Measurements from ENCODE around the gene CIAO1. TPM values are rescaled to one million over a fixed set of nuclear protein-coding genes. Genes with fewer than 3 reads are reported as not detected.

The CIAO1 gene
- polyA plus RNA-seq, 2 donors = 25.3 to 38.7 TPM

DNA sequence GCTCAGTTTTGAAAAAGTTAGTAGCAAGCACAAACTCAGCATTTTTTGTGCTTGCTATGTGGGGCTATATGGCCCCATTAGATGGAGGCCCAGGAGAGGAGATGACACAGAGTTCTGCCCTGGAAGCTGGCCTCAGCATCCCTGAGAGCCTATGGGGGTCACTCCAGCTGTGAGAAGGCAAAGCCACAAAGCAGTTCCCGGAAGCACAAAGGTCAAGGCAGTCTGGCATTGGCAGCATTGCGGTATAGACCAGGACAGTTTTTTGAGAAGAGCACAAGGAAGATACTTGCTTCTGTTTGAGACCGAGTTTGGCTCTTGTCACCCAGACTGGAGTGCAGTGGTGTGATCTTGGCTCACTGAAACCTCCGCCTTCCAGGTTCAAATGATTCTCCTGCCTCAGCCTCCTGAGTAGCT, 51.6 kb downstream of the CIAO1 start:
- 79 to 94% methylated on average over 4 of the region's 4 CpGs for WGBS, 2 donors
- no peaks in the 10 kb centered on the region for H3K27me3 ChIP-seq (ENCODE audit: control insufficient read depth in 1 of 2, insufficient read depth in 2 of 2, low read length in 2 of 2)
- H3K27ac ChIP-seq (ENCODE audit: low read depth in 2 of 2, low read length in 1 of 2) = no peak overlapping the region
- H3K9me3 ChIP-seq (ENCODE audit: control insufficient read depth in 2 of 2, insufficient read depth in 1 of 2, low read depth in 1 of 2, low read length in 1 of 2) = no peaks in the 10 kb centered on the region
- H3K4me3 ChIP-seq (ENCODE audit: low read depth in 1 of 2, low read length in 2 of 2) = no peak overlapping the region
- H3K36me3 ChIP-seq (ENCODE audit: control insufficient read depth in 2 of 2, insufficient read depth in 2 of 2, low read length in 1 of 2) = no peaks in the 10 kb centered on the region
- H3K4me1 ChIP-seq (ENCODE audit: control insufficient read depth in 2 of 2, insufficient read depth in 2 of 2, low read length in 1 of 2) = peaks cover 0 to 2% of the 10 kb centered on the region in 2 donors

DNA sequence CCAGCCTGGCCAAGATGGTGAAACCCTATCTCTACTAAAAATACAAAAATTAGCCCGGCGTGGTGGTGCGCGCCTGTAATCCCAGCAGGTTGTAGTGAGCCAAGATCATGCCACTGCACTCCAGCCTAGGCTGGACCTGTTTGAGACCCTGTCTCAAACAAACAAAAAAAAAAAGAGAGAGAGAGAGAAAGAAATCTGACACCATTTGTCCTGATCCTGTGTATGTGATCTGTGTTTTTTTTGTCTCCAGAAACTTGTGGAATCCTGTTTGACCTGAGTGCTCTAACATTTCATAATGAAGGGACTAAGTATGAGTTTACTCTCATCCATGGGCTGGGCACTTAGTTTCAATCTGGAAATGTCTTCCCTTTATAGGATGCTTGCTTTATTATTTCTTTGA, 52.7 kb downstream of the CIAO1 start:
- 87 to 96% methylated on average over 4 of the region's 4 CpGs for WGBS, 2 donors
- Histone ChIP-seq H3K36me3 (ENCODE audit: control insufficient read depth in 2 of 2, insufficient read depth in 2 of 2, low read length in 1 of 2) (no peaks in the 10 kb centered on the region), H3K27me3 (ENCODE audit: control insufficient read depth in 1 of 2, insufficient read depth in 2 of 2, low read length in 2 of 2) (no peaks in the 10 kb centered on the region), H3K4me1 (ENCODE audit: control insufficient read depth in 2 of 2, insufficient read depth in 2 of 2, low read length in 1 of 2) (peaks cover 0 to 2% of the 10 kb centered on the region in 2 donors), H3K27ac (ENCODE audit: low read depth in 2 of 2, low read length in 1 of 2) (no peak overlapping the region), H3K9me3 (ENCODE audit: control insufficient read depth in 2 of 2, insufficient read depth in 1 of 2, low read depth in 1 of 2, low read length in 1 of 2) (no peaks in the 10 kb centered on the region), H3K4me3 (ENCODE audit: low read depth in 1 of 2, low read length in 2 of 2) (no peak overlapping the region)

DNA sequence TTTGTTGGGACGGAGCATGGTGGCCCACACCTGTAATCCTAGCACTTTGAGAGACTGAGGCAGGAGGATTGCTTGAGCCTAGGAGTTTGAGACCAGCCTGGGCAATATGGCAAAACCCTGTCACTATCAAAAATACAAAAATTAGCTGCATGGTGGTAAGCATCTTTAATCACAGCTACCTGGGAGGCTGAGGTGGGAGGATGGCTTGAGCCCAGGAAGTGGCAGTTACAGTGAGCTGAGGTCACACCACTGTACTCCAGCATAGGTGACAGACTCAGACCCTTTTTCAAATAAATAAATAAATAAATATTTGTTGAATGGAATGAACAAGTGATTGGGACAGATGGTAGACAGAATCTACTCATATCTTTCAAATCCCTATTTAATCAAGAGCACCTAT, 53.4 kb downstream of the CIAO1 start:
- H3K9me3 ChIP-seq (ENCODE audit: control insufficient read depth in 2 of 2, insufficient read depth in 1 of 2, low read depth in 1 of 2, low read length in 1 of 2) = no peaks in the 10 kb centered on the region
- H3K36me3 ChIP-seq (ENCODE audit: control insufficient read depth in 2 of 2, insufficient read depth in 2 of 2, low read length in 1 of 2) = no peaks in the 10 kb centered on the region
- no peak overlapping the region for H3K27ac ChIP-seq (ENCODE audit: low read depth in 2 of 2, low read length in 1 of 2)
- no peak overlapping the region for H3K4me3 ChIP-seq (ENCODE audit: low read depth in 1 of 2, low read length in 2 of 2)
- 88 to 93% methylated on average over 1 of the region's 1 CpG for WGBS, 2 donors
- H3K27me3 ChIP-seq (ENCODE audit: control insufficient read depth in 1 of 2, insufficient read depth in 2 of 2, low read length in 2 of 2) = no peaks in the 10 kb centered on the region
- peaks cover 0 to 2% of the 10 kb centered on the region in 2 donors for H3K4me1 ChIP-seq (ENCODE audit: control insufficient read depth in 2 of 2, insufficient read depth in 2 of 2, low read length in 1 of 2)

DNA sequence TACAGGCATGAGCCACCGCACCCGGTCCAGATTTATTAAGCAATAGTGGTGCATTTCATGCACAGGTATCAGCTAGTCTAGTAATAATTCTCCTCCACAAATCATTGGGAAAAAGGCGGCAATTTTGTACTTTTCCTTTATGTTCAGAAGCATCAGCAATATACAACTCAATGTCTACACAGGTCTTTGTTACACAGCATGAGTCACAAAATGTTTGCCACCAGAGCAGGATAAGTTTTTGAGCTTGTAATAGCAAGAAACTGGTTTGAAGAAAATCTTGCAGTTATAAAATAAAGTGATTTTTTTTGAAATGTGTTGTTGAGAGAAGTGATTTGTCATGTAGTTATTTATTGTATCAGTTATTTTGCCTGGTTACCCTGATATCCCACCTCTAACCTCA, 54.3 kb downstream of the CIAO1 start:
- no peaks in the 10 kb centered on the region for H3K9me3 ChIP-seq (ENCODE audit: control insufficient read depth in 2 of 2, insufficient read depth in 1 of 2, low read depth in 1 of 2, low read length in 1 of 2)
- peaks cover 0 to 2% of the 10 kb centered on the region in 2 donors for H3K4me1 ChIP-seq (ENCODE audit: control insufficient read depth in 2 of 2, insufficient read depth in 2 of 2, low read length in 1 of 2)
- H3K27me3 ChIP-seq (ENCODE audit: control insufficient read depth in 1 of 2, insufficient read depth in 2 of 2, low read length in 2 of 2) = no peaks in the 10 kb centered on the region
- no peak overlapping the region for H3K27ac ChIP-seq (ENCODE audit: low read depth in 2 of 2, low read length in 1 of 2)
- no peaks in the 10 kb centered on the region for H3K36me3 ChIP-seq (ENCODE audit: control insufficient read depth in 2 of 2, insufficient read depth in 2 of 2, low read length in 1 of 2)
- WGBS, 2 donors = 73 to 81% methylated on average over 3 of the region's 3 CpGs
- H3K4me3 ChIP-seq (ENCODE audit: low read depth in 1 of 2, low read length in 2 of 2) = peak overlapping the region in 1 of 2 donors; percentile 2

DNA sequence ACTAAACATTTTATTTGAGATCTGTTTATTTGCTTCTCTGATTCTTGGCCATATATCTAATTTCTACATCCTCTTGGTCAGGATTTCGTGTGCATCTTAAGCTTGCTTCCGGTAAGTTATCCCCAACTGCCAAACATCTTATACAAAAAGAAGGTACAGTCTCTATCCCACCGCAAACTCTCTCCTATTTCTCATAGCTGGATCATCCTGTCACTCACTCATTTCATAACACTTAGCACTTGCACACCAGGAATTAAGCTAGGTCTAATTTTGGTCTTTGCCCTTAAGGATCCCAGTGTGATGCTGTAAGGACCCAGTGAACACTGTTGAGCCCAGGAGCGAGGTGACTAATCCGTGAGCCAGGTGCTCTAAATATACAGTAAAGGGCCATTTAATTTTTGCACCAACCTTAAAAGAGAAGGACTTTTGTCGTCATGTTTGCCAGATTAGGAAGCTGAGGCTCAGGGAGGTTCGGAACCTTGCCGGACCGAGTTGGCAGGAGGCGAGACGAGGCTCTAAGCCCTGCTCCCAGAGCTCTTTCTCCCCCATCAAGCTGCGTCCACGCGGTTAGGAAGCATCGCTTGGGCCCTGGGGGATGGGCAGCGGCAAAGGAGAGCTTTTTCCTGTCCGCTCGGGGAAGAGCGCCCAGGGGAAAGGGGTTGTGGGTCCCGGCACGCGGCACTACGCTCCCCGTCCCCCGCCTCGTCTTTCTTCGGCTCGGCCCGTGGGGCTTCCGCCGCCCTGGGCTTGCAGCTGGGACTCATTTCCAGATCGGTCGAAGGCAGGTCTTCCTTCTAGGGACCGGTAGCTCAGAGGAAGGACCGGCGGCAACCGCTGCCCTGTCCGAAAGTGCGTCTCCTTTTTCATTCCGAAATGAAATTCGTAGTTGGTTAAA, 55.0 kb downstream of the CIAO1 start:
- Histone ChIP-seq H3K27me3 (ENCODE audit: control insufficient read depth in 1 of 2, insufficient read depth in 2 of 2, low read length in 2 of 2) (no peaks in the 10 kb centered on the region), H3K4me3 (ENCODE audit: low read depth in 1 of 2, low read length in 2 of 2) (peak overlapping the region; percentile 44 to 60), H3K4me1 (ENCODE audit: control insufficient read depth in 2 of 2, insufficient read depth in 2 of 2, low read length in 1 of 2) (peaks cover 2 to 3% of the 10 kb centered on the region in 2 donors), H3K36me3 (ENCODE audit: control insufficient read depth in 2 of 2, insufficient read depth in 2 of 2, low read length in 1 of 2) (no peaks in the 10 kb centered on the region), H3K27ac (ENCODE audit: low read depth in 2 of 2, low read length in 1 of 2) (peak overlapping the region; percentile 1 to 46), H3K9me3 (ENCODE audit: control insufficient read depth in 2 of 2, insufficient read depth in 1 of 2, low read depth in 1 of 2, low read length in 1 of 2) (no peaks in the 10 kb centered on the region)
- 5 to 6% methylated on average over 41 of the region's 41 CpGs for WGBS, 2 donors

Other genes with a start within 250 kb of the CIAO1 start
- under 1 TPM; 0.43 to 0.98 TPM for gene GPAT2, start 231.3 kb upstream of the CIAO1 start, polyA plus RNA-seq
- under 1 TPM; 0.27 to 0.98 TPM for gene ADRA2B, start 149.7 kb upstream of the CIAO1 start, polyA plus RNA-seq
- gene ASTL, start 127.7 kb upstream of the CIAO1 start, polyA plus RNA-seq = under 1 TPM; 0.26 to 0.32 TPM
- gene DUSP2, start 120.8 kb upstream of the CIAO1 start, polyA plus RNA-seq = 1 to 10 TPM; 2.8 to 3.2 TPM
- gene STARD7, start 57.4 kb upstream of the CIAO1 start, polyA plus RNA-seq = 10 to 100 TPM; 21.5 to 34.9 TPM
- gene TMEM127, start 228 bp upstream of the CIAO1 start, polyA plus RNA-seq = 10 to 100 TPM; 25.8 to 29.3 TPM
- 10 to 100 TPM; 52.5 to 65.6 TPM for gene SNRNP200, start 39.3 kb downstream of the CIAO1 start, polyA plus RNA-seq
- 1 to 10 TPM in 1 of 2 donors, under 1 TPM in 1; 0.84 to 1.4 TPM for gene ITPRIPL1, start 59.1 kb downstream of the CIAO1 start, polyA plus RNA-seq
- gene NCAPH, start 69.5 kb downstream of the CIAO1 start, polyA plus RNA-seq = 1 to 10 TPM; 3.9 to 9.9 TPM
- under 1 TPM in 1 of 2 donors, not detected in 1; 0.06 TPM for gene NEURL3, start 239.1 kb downstream of the CIAO1 start, polyA plus RNA-seq